GM18505 (cell line): ENCODE results near the gene PGAM2.

ENCODE experiments used
- ATAC-seq: cut with Tn5 transposase; IDR thresholded peaks from one replicate; pipeline ENCODE4 v1.9.1; 2021; ENCODE audit not compliant: unreplicated experiment
- POLR2A ChIP-seq: IDR thresholded peaks from 4 replicates; pipeline ENCODE4 v1.6.1; 2011; ENCODE audit warnings: borderline replicate concordance; ENCODE audit not compliant: insufficient read depth, insufficient read length; ENCODE audit errors: extremely low read depth

PGAM2 gene

DNA sequence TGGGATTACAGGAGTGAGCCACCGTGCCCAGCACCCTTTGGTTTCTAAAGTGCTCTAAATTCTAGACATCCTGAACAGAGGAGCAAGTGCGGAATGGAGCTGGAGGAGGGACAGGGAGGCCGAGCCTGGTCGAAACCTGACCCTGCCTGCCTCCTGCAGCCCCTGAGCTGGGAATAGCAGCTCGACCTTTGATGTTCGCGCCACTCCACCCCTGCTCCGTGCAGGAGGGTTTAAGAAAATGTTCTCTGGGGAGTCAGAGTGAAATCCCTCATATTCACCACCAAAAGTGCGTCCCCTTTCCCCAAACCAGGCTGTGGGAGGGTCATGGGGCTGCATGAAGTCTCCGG lies 1.8 kb downstream of the PGAM2 start:
- no peak for TF ChIP-seq POLR2A
- ATAC-seq = no peak

- no peak for ATAC-seq
Observed at GRCh38 chr7:44062903-44063295, 2.5 kb downstream of the PGAM2 start.

GRCh38 chr7:44062180-44062902 lies 3.0 kb downstream of the PGAM2 start:
- TF ChIP-seq POLR2A = peak; percentile 2
- ATAC-seq = no peak

More at GRCh38 chr7:44062903-44063295, 2.5 kb downstream of the PGAM2 start:
- no peak for TF ChIP-seq POLR2A

GRCh38 chr7:44061645-44062179 lies 3.7 kb downstream of the PGAM2 start:
- ATAC-seq = no peak
- no peak for TF ChIP-seq POLR2A

- no peak for TF ChIP-seq POLR2A
- no peak for ATAC-seq
Observed at GRCh38 chr7:44060948-44061644, 4.3 kb downstream of the PGAM2 start.

DNA sequence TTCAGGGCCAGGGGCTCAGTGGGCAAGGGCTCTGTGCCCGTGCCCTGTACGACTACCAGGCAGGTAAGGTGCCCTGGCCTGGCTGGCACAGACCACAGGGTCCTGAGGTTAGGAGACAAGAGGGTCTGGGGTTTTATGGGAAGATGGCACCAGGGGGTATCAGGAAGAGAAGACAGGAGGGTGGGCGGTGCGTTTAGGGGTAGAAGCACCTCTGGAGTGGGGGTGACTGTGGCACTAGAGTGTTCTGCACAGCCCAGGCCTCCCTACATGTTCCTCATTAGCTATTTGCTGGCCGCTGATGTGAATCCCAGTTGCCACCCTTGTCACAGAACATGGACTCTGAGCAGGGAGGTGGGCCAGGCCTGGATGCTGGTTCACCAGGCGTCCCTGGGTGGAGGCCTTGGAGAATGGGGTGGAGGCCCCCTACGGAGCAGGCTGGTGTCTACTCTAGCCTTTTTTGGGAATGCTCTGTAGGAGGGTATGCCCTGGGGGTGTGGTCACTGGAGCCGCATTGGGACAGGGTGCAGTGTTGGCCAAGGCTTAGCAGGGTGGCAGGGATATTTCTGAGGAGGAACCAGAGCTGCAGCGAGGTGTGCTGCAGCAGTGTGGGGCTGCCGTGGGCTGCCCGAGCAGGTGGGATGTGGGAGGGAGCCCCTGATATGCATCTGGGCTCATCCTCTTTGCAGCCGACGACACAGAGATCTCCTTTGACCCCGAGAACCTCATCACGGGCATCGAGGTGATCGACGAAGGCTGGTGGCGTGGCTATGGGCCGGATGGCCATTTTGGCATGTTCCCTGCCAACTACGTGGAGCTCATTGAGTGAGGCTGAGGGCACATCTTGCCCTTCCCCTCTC lies 5.0 kb downstream of the PGAM2 start:
- TF ChIP-seq POLR2A = no peak
- ATAC-seq = no peak

DNA sequence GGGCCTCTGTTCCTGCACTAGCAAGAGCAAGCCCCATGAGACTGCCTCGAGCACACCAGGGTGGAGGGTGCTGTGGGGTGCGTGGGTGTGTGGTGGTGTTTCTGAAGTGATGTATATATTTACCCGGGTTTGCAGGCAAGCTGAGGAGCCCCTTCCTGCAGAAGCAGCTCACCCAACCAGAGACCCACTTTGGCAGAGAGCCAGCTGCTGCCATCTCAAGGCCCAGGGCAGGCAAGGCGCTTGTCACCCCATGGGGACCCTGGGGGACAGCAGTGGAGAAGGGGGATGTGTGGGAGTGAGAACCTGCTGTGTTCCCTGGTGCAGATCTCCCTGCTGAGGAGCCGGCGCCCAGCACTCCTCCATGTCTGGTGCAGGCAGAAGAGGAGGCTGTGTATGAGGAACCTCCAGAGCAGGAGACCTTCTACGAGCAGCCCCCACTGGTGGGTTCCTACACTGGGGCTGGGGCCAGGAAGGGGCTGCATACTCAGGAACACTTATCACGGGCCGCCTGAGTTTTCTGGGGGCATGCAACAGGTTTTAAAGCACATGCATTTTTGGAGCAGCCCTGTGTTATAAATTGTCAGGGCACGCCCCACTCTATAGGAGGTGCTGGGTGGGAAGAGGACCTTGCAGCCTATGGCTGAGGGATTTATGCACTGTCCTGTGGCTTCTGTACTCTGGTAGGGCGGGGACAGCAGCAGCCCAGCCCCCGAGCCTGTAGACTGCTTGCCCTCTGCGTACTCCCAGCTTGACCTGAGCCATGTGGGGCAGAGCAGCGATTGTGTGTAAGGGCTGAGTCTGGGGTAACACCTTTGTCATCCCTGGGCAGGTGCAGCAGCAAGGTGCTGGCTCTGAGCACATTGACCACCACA lies 5.9 kb downstream of the PGAM2 start:
- ATAC-seq = peak; percentile 51
- no peak for TF ChIP-seq POLR2A

DNA sequence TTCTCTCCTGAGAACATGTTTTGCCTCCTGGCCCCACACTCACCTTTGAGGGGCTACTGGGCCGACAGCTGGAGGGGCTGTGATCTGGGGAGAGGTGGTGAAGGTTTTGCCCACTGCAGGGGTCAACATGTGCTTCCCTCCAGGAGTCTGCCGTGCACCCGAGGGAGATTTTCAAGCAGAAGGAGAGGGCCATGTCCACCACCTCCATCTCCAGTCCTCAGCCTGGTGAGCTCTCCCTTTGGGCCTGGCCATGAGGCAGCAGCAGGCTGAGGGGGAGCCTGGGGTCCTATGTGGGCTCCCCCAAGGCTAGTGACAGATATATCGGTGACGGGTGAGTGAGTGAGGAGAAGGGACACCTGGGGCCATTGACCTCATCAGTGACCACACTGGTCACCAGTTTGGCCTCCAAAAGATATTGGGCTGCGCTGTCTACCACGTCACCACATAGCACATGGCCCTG lies 6.6 kb downstream of the PGAM2 start:
- ATAC-seq = no peak
- TF ChIP-seq POLR2A = no peak

DNA sequence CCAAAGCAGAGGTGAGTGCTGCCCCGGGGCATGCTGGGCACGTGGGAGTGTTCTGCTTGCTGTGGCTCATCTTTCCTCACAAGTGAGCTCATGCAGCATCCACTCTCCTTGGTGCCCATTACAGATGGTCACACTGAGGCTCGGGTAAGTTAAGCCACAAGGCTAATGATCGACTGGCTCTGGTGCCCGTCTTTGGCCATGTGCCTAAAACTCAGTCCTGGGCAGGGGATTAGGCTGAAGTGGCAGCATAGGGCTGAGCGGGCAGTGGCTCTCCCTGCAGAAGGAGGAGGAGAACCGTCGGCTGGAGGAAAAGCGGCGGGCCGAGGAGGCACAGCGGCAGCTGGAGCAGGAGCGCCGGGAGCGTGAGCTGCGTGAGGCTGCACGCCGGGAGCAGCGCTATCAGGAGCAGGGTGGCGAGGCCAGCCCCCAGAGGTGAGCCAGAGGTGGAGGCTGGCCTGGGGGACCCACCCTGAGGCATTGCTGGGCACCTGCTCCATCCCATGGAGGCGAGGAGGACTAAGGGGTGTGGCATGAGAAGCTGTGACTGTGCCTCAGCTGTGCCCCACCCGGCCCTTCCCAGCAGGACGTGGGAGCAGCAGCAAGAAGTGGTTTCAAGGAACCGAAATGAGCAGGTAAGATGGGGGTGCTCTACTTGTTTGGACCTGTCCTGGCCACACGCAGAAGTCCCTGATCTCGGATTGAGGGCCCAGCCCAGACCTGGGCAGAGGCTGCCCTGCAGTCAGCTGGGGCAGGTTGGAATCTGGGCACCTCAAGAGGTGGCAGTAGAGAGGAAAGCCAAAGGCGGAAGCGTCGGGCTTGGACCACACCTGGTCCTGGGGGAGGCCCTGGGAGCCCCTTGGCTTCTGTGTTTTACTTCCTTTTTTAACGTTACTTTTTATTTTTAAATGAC lies 7.3 kb downstream of the PGAM2 start:
- ATAC-seq = no peak
- TF ChIP-seq POLR2A = no peak

DNA sequence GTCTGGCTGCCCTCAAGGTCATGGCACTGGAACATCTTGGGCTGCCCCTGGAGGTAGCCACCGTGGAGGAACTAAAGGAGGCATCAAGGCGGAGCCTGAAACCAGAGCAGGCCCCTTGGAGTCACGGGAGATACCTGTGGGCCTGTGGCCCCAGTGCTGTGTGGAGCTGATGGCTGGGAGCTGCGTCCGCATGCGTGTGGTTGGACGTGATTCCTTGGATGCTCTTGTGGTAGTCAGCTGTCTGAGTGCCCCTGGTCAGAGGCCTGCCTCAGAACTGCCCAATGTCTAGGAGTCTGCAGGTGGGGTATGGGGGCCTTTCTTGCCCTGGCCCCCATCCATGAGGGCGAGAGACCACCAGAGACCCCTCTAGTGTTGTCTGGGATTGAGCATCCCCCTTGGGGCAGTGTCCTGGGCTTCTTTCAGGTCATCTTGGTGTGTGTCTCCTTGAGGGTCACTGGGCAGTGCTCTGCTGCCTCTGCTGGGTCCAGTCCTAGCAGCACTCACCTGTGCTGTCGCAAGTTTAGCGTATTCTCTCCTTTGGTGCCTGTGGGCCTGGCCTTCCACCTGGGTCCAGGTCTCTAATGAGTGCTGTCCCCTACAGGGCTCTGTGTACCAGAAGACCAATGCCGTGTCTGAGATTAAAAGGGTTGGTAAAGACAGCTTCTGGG lies 8.1 kb downstream of the PGAM2 start:
- ATAC-seq = no peak
- TF ChIP-seq POLR2A = no peak

DNA sequence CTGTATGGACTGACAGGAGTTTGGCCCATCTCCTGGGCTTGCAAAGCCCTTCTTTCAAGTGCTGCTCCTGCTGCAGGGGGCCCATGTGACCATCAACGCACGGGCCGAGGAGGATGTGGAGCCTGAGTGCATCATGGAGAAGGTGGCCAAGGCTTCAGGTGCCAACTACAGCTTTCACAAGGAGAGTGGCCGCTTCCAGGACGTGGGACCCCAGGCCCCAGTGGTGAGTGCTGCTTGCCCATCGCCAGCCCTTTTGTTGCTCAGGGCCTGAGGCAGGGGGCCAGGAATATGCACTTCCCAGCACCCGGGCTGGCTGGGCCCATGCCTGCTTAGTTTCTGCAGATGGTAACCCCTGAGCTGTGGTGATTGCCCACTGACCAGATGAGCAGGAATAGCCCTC lies 8.7 kb downstream of the PGAM2 start:
- no peak for ATAC-seq
- no peak for TF ChIP-seq POLR2A
